A673 (cell line): ENCODE results near the gene TMEM235. TPM values are rescaled to one million over a fixed set of nuclear protein-coding genes. Genes with fewer than 3 reads are reported as not detected.

ENCODE experiments used
- BruUV-seq: library from RNA; stranded (reverse); fragments of 400-500 nt; replicated peaks from 2 replicates; lab custom pipeline; 2021; lab: Mats Ljungman, UMichigan
- CTCF ChIA-PET: fragments of 300-600 bp; sonication (Branson Sonifier 250); formaldehyde crosslinking; loops from one replicate; lab custom pipeline; 2022; ENCODE audit warnings: antibody characterized with exemption; lab: Charles Lee
- POLR2A ChIA-PET: fragments of 300-600 bp; sonication (Branson Sonifier 250); formaldehyde crosslinking; loops from one replicate; lab custom pipeline; 2022; ENCODE audit warnings: antibody characterized with exemption; ENCODE audit not compliant: low non-redundant PET; lab: Charles Lee
- DNase-seq: peaks from one replicate; pipeline ENCODE4 v3.0.0-alpha.2; 2015; ENCODE audit warnings: low spot score
- H3K27ac ChIP-seq: fragments of 200-600 bp; sonication (generic); 2 replicates; pipeline ENCODE4 v1.5.1; 2016; ENCODE audit warnings: mixed run types, low read depth, mild to moderate bottlenecking, mixed read lengths, antibody characterized with exemption, low read length; ENCODE audit not compliant: poor library complexity, severe bottlenecking
- H3K27me3 ChIP-seq: fragments of 200-600 bp; sonication (generic); replicated peaks from 2 replicates; pipeline ENCODE4 v1.6.1; 2017; ENCODE audit warnings: mixed run types, low read depth, mild to moderate bottlenecking, mixed read lengths, antibody characterized with exemption, low read length; ENCODE audit not compliant: insufficient read depth, poor library complexity
- H3K36me3 ChIP-seq: fragments of 200-600 bp; sonication (generic); 2 replicates; pipeline ENCODE4 v1.6.1; 2016; ENCODE audit warnings: mixed run types, mild to moderate bottlenecking, mixed read lengths, antibody characterized with exemption, low read length; ENCODE audit not compliant: insufficient read depth, poor library complexity, severe bottlenecking
- H3K4me1 ChIP-seq: fragments of 200-600 bp; sonication (generic); 2 replicates; pipeline ENCODE4 v1.6.1; 2017; ENCODE audit warnings: mixed run types, mild to moderate bottlenecking, mixed read lengths, antibody characterized with exemption, low read length; ENCODE audit not compliant: insufficient read depth, poor library complexity, severe bottlenecking
- H3K4me3 ChIP-seq: fragments of 200-600 bp; sonication (generic); 2 replicates; pipeline ENCODE4 v1.5.1; 2016; ENCODE audit warnings: low read depth, mixed run types, mild to moderate bottlenecking, mixed read lengths, low read length; ENCODE audit not compliant: poor library complexity, severe bottlenecking
- H3K9me3 ChIP-seq: fragments of 200-600 bp; sonication (generic); 2 replicates; pipeline ENCODE4 v1.6.1; 2016; ENCODE audit warnings: mixed run types, low read depth, mild to moderate bottlenecking, mixed read lengths, antibody characterized with exemption, low read length; ENCODE audit not compliant: poor library complexity, severe bottlenecking
- EZH2 ChIP-seq: fragments of 200-600 bp; sonication (generic); IDR thresholded peaks from 2 replicates; pipeline ENCODE4 v1.6.1; 2017; ENCODE audit warnings: borderline replicate concordance, low read depth, mild to moderate bottlenecking, mixed read lengths, antibody characterized with exemption, low read length; ENCODE audit not compliant: poor library complexity, severe bottlenecking
- intact Hi-C: fragments of 100-400 bp; cut with micrococcal nuclease; formaldehyde crosslinking; loops from one replicate; pipeline ENCODE4 v1.10.0; 2022; ENCODE audit not compliant: unreplicated experiment
- total RNA-seq: library from RNA; stranded (reverse); gene quantifications from 2 replicates; pipeline ENCODE4 v1.2.3, GENCODE V29; 2021
- TF ChIP-seq, protein P1 (sequence below): fragments of 300-800, 200-600 bp; sonication (generic); conservative IDR thresholded peaks from 2 replicates; pipeline ENCODE4 v1.5.1; 2017; ENCODE audit warnings: low read depth, mild to moderate bottlenecking, antibody characterized with exemption, low read length, moderate library complexity, mixed read lengths

The TMEM235 gene
- total RNA-seq, 1 experiment from 2014 or later, result not detected

DNA sequence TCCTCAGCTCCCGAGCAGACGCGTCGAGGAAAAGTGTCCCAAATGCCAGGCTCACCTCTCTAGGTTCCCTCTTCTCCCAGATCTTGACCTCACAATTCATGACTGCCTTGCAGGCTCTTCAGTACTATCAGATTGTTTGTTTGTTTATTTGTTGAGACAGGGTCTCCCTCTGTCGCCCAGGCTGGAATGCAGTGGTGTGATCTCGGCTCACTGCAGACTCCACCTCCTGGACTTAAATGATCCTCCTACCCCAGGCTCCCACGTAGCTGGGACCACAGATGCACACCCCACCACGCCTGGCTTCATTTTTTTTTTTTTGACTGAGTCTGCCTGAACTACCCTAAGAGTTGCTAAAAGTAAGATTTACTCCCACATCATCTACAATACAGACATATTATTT, 15.9 kb downstream of the TMEM235 start:
- H3K27me3 ChIP-seq, result no peaks in the 10 kb centered on the region
- POLR2A ChIA-PET, result no interaction called here
- CTCF ChIA-PET, result no interaction called here
- H3K4me1 ChIP-seq, result no peaks in the 10 kb centered on the region
- H3K4me3 ChIP-seq, result no peak overlapping the region
- no peak overlapping the region for H3K27ac ChIP-seq
- no peaks in the 10 kb centered on the region for H3K36me3 ChIP-seq
- no peak for TF ChIP-seq EZH2
- TF ChIP-seq, protein P1, sequence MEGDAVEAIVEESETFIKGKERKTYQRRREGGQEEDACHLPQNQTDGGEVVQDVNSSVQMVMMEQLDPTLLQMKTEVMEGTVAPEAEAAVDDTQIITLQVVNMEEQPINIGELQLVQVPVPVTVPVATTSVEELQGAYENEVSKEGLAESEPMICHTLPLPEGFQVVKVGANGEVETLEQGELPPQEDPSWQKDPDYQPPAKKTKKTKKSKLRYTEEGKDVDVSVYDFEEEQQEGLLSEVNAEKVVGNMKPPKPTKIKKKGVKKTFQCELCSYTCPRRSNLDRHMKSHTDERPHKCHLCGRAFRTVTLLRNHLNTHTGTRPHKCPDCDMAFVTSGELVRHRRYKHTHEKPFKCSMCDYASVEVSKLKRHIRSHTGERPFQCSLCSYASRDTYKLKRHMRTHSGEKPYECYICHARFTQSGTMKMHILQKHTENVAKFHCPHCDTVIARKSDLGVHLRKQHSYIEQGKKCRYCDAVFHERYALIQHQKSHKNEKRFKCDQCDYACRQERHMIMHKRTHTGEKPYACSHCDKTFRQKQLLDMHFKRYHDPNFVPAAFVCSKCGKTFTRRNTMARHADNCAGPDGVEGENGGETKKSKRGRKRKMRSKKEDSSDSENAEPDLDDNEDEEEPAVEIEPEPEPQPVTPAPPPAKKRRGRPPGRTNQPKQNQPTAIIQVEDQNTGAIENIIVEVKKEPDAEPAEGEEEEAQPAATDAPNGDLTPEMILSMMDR, result no peak
- BruUV-seq, result no TSS peak
- no peaks in the 10 kb centered on the region for H3K9me3 ChIP-seq
- DNase-seq, result no peak
- intact Hi-C loops, result no loop called here

DNA sequence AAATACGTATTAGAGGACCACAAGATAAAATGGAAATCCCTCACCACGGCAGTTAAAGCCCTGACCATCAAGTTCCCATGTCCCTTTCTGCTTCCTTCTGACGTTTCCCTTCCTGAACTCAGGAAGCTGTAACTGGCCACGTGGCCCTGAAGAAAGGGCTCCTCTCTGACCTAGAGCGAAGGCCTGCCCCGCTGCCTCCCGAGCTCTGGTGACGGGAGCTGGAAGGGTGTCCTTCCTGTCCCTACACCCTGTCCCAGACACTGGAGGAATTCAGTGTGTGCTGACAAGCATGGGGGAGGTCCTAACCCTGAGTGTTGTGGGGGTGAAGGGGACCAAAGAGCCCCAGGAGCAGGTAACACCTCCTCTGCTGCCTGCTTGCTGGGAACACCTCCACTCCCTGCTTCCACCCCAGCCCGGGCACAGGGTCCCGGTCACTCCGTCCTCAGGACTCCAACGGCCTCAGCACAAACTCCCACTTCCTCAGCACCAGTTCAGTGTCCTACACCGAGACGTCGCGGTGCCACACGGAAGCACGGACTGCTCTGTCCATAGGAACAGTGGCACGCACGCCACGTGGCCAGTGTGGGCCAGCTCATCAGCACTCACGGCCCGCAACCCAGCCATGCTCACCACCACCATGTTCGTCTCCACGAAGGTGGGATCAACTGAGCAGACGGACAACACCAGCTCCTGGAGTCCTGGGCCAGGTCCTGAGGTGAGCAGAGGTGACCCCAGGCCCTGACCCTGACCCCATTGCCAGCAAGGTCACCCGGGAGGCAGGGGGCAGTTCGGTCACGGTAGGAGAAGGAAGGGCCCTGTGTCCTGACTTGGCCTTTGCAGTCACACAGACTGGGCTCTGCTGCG, 16.9 kb downstream of the TMEM235 start:
- Histone ChIP-seq H3K4me3 (no peak overlapping the region), H3K4me1 (no peaks in the 10 kb centered on the region), H3K27ac (no peak overlapping the region), H3K36me3 (no peaks in the 10 kb centered on the region), H3K27me3 (no peaks in the 10 kb centered on the region), H3K9me3 (no peaks in the 10 kb centered on the region)
- POLR2A ChIA-PET, result no interaction called here
- BruUV-seq, result no TSS peak
- TF ChIP-seq EZH2, result no peak
- TF ChIP-seq, protein P1, result no peak
- intact Hi-C loops, result no loop called here
- CTCF ChIA-PET, result no interaction called here
- DNase-seq, result no peak

DNA sequence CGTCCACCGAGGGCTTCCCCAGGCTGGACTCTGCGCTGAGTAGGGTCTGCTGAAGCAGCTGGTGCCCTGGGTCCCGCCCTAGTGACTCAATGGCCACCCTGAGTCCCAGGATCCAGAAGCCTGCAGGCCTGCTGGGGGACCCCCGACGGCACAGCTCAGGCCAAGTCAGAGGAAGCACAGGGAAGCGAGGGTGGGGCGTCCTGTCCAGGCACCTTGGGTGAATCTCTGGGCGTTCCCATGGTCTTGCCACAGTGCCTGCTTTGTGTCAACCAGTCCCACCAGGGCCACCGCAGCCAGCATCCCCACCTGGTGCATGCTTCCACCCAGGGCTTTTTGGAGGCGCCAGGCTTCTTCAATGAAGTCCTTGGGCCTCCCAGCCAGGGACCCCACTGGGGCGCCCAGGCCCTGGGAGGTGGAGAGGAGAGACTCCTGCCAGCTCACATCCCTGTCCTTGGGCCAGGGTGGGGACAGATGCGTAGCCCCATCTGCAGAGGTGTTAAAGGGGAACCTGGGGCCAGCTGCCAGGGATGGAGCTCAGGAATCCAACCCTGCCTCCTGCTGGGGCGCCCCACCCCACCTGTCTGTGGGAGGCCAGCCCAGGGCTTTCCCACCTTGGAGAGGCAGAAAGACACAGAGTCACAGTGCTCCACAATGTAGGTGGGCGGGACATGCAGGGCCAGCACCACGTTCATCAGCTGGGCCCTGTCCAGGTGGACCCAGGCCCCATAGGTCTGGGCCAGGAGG, 17.8 kb downstream of the TMEM235 start:
- no peak for DNase-seq
- no TSS peak for BruUV-seq
- Histone ChIP-seq H3K36me3 (no peaks in the 10 kb centered on the region), H3K4me3 (no peak overlapping the region), H3K4me1 (no peaks in the 10 kb centered on the region), H3K27ac (no peak overlapping the region), H3K27me3 (no peaks in the 10 kb centered on the region), H3K9me3 (no peaks in the 10 kb centered on the region)
- ChIA-PET POLR2A (no interaction called here), CTCF (interaction anchor here (0.5 to 2.1 kb wide), 3 partner anchors 64 to 173 kb away, joined by 3 to 7 read pairs (median 7); no protein-coding TSS in a partner anchor)
- intact Hi-C loops, result no loop called here
- TF ChIP-seq, protein P1, result no peak
- no peak for TF ChIP-seq EZH2
